GM21423 (cell line): Measurements from ENCODE around the gene RAD51AP1.
A peak's percentile ranks its signal among the peaks of the same experiment; 100 is the strongest.
"Not testable (repeated sequence)": the region's sequence is repeated elsewhere in the genome, so short reads cannot be mapped to it uniquely, and the experiment has no call there.

Experiments
- ATAC-seq: cut with Tn5 transposase; IDR thresholded peaks from one replicate; pipeline ENCODE4 v1.9.1; 2021; ENCODE audit warnings: mild to moderate bottlenecking, moderate library complexity; ENCODE audit not compliant: unreplicated experiment

RAD51AP1 gene

DNA sequence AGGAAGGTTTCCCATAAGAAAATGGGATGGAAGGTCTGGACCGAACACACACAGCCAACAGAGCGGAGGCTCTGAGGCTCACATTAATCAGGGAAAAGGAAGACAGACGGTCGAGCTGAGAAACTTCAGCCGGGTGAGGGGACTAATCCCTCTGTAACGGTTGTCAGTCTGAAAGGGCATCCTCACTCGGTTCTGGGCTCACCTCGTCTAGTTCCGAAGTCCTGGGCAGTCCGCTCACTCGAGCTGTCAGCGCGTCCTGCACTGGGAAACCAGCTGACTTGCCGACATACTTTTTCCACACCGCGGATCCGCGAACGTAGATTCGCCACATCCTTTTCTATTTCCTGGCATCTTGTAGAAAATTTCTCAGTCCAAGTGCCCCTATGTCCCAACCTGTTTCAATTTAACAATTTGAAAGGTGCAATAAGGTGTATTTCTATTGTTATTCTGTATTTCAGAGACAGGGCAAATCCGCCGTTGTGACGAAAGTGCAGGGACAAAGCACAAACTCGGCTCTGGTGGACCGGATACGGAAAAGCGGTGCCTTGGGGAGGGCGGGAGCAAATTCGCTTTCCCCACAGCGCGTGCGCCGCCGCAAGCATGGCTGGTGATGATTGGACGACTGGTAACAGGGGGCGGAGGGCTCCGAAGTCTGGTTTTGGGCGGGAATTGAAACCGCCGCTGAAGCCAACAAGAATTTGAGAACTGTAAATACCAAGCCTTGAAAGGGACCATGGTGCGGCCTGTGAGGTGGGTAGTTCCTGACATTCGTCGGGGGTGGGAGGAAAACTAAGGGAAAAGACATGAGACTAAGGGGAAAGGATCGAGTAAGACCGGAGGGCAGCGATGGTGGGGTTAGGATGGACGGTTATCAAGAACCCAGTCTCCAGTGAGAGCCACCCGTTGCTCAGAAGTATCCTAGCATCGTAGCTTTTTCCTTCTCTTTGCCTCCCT lies at the start of gene RAD51AP1:
TSS of gene RAD51AP1 (plus strand) at position 684 of the 954 bp plus-strand sequence. CDS start at position 734, 50 bp downstream.
- peak; percentile 91 for ATAC-seq

DNA sequence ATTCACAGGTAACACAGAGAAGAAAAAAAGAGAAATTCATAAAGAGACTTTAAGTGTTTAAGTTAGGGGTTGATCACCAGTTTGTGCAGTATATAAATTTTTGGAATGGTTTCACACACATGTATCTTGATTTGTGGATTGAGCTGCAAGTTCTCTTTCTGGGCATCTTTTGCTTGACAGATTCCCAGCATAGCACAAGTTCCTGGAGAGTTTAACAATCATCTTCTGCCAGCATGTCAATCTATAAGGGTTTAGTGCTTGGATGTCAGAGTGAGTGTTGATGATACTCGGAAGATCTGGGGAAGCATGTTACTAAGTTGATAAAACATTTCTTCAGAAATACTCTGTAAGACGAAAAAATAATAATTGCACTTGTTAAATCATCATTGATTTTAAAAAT lies 49.1 kb upstream of the RAD51AP1 start:
- no peak for ATAC-seq

DNA sequence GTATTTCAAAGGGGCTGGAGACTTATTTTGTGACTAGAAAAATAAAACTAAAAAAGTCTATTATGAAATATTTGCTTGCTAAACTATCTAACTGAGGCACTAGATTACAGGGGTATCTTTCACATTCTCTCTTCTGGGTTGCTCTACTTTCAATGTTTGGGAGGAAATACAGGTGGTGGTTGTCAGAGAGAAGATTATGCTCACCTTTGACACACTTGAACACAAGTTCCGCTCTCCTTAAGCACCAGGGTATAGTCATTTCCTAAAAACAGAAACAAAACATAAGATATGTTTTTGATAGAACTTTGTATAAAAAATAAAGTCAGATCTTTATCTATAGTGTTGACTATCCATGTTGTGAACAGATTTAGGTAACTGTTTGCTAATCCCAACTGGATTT lies 47.7 kb upstream of the RAD51AP1 start:
- no peak for ATAC-seq

- ATAC-seq = peak; percentile 62
These were observed 42.4 kb upstream of the RAD51AP1 start for GRCh38 chr12:4496145-4496838.

DNA sequence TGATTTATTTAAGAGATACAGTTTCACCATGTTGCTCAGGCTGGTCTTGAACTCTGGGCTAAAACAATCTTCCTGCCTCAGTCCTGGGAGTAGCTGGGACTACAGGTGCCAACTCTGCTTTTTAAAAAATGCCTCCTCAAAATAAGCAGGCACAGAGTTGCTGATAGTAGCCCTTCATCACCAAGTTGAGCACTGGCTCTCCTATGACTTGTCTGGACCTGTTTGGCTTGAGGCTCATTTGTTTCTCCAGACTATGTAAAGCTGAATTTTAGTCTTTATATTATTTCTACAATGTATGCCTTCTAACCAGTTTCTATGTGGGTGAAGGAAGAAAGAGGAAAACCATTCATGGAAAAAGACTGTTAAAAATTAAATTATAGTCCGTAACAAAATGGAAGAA lies 39.5 kb upstream of the RAD51AP1 start:
- no peak for ATAC-seq

DNA sequence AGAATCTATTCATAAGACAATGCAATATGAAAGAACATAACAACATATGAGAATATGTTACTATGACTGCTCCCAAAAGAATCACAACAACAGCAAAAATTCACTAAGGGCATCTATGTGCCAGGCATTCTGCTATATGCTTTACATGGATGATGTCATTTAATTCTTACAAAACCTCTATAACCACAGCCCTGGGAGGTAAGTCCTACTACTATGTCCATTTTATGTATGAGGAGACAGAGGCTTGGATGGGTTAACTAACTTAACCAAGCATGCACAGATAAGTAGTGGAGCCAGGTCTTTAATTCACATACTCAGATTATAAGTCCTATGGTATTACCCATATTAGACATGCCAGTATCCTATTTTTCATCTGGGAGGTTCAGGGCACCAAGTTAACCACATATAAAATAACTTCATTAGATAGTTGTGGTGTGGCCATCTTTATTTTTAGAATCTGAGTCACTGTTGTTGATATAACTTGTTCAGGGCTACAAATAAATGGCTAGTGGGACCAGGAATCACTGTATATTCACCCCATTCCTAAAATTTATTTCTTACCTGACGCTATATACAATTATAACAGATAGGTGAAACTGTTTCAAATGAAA lies 33.2 kb upstream of the RAD51AP1 start:
- no peak for ATAC-seq

- ATAC-seq = no peak
These were observed 32.3 kb upstream of the RAD51AP1 start for GRCh38 chr12:4506430-4506829.

- peak; percentile 94 for ATAC-seq
These were observed 31.8 kb upstream of the RAD51AP1 start for GRCh38 chr12:4506870-4507269.

- ATAC-seq = not testable (repeated sequence)
These were observed 30.2 kb upstream of the RAD51AP1 start for GRCh38 chr12:4508503-4508902.

DNA sequence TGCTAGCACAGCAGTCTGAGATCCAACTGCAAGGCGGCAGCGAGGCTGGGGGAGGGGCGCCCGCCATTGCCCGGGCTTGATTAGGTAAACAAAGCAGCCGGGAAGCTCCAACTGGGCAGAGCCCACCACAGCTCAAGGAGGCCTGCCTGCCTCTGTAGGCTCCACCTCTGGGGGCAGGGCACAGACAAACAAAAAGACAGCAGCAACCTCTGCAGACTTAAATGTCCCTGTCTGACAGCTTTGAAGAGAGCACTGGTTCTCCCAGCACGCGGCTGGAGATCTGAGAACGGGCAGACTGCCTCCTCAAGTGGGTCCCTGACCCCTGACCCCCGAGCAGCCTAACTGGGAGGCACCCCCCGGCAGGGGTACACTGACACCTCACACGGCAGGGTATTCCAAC lies 29.4 kb upstream of the RAD51AP1 start:
- not testable (repeated sequence) for ATAC-seq

- ATAC-seq = no peak
These were observed 20.5 kb upstream of the RAD51AP1 start for GRCh38 chr12:4518106-4518728.

DNA sequence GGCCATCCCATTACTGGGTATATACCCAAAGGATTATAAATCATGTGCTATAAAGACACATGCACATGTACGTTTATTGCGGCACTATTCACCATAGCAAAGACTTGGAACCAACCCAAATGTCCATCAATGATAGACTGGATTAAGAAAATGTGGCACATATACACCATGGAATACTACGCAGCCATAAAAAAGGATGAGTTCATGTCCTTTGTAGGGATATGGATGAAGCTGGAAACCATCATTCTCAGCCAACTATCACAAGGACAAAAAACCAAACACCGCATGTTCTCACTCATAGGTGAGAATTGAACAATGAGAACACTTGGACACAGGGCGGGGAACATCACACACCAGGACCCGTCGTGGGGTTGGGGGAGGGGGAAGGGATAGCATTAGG lies 15.2 kb upstream of the RAD51AP1 start:
- not testable (repeated sequence) for ATAC-seq

GRCh38 chr12:4526923-4527546 lies 11.7 kb upstream of the RAD51AP1 start:
- no peak for ATAC-seq

DNA sequence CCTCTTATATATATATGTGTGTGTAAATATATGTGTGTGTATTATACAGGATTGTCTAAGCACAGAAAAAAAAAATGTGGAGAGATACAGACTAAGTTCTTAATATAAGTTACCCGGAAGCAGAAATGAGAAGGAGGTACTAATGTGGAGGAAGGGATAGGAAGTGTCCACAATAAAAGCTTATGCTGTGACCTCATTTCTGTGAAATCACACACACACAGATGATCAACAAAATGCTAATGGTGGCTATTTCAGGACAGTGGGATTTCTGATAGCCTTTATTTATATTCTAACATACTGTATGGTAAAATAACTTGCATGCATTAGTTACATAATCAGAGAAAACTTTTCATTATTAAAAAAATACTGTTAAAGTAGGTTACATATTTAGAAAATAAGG lies 8.5 kb upstream of the RAD51AP1 start:
- no peak for ATAC-seq

GRCh38 chr12:4530982-4531586 lies 7.6 kb upstream of the RAD51AP1 start:
- ATAC-seq = no peak

- ATAC-seq = no peak
These were observed 3.6 kb upstream of the RAD51AP1 start for GRCh38 chr12:4535092-4535491.

DNA sequence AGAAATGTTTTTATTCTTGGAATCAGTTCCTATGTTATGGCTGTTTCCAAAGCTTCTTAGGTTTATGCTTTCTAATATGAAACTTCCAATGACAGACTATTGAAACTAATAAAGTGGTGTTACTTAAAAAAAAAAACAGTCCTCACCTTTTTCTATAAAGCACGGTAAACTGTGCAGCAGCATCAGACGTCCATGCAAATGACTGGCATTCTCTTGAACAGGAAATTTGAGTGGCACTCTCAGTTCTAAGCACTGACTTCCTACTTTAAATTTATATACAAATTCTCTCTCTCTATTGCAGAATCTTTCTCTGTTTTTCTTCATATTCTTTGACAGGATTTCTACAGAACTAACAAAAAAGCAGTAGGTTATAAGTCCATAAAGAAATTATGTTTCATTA lies 2.8 kb upstream of the RAD51AP1 start:
- no peak for ATAC-seq

DNA sequence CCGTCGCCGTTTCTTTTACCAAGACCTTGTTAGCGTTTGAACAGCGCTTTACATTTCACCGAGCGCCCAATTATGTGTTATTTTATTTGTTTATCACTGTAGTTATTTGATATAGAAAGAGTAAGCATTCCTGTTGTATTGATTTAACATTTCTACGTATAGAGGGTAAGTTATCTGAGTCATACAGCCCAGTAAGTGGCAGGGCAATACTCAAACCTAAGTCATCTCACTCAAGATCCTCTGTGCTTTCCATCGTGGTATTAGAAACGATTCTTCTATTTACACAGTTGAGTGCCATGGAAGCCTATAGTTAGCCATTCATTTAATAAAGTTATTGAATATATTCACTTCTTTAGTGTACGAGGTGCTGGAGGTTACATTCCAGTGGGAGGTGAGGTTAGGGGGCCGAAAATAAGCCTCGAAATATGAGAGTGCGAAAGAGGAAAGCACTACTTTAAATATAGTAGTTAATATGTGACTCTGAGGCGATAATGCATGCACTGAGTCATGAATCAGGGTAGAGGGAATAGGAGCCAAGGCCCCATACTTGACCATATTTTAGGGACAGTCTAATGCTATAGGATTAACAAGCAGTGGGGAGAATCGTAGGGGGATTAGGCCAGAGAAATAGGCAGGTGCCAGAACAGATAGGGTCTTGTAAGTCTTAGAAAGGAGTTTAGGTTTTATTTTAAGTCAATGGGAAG lies 629 bp downstream of the RAD51AP1 start:
- ATAC-seq = no peak

- ATAC-seq = no peak
These were observed 1.5 kb downstream of the RAD51AP1 start for GRCh38 chr12:4540170-4540569.

DNA sequence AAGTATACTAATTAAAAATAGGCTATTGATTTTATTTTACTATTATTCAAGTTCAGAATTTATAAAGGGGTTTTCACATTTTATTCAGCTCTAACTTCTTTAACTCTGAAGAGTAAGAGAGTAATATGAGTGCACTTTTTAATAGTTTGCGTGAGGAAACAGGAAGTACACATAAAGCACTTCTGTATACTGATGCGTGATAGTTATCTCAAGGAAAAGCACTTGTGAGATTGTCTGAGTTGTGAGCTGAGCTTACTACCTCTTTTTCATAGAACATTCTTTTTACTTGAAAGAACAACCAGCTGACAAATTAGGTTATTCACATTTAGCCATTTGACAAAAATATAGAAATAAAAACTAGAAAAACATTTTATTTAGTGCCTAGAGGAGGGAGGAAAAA lies 1.9 kb downstream of the RAD51AP1 start:
- no peak for ATAC-seq
